HG02678 (cell line): ENCODE results near the gene PCDHGB2.
"Not testable (repeated sequence)": the region's sequence is repeated elsewhere in the genome, so short reads cannot be mapped to it uniquely, and the experiment has no call there.

Experiments
- ATAC-seq: cut with Tn5 transposase; IDR thresholded peaks from one replicate; pipeline ENCODE4 v1.9.1; 2021; ENCODE audit warnings: mild to moderate bottlenecking, moderate library complexity; ENCODE audit not compliant: unreplicated experiment

PCDHGB2 gene

DNA sequence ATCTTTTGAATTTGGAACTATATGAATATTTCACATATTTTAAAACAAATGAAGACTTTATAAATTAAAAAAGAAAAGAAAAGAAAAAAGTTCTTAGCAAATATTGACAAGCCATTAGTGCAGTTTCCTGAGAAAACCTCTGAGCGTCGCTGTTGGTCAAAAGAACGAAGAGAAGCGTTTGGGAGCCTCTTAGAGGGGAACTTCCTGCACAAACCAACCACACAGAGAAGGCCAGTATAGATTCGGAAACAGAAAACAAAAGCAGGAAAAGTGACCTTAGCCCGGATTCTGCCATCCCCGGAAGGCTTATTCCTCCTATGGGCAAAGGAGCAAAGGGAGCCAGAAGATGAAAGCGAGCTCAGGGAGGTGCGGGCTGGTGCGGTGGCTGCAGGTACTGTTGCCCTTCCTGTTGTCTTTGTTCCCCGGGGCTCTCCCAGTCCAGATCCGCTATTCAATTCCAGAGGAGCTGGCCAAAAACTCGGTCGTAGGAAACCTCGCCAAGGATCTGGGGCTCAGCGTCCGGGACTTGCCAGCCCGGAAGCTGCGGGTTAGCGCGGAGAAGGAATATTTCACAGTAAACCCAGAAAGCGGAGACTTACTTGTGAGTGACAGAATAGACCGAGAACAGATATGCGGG lies at the start of gene PCDHGB2:
Gene PCDHGB2 (plus strand): TSS at position 205 of the 637 bp plus-strand sequence. CDS start 142 bp downstream, at position 347.
- peak; percentile 73 for ATAC-seq

DNA sequence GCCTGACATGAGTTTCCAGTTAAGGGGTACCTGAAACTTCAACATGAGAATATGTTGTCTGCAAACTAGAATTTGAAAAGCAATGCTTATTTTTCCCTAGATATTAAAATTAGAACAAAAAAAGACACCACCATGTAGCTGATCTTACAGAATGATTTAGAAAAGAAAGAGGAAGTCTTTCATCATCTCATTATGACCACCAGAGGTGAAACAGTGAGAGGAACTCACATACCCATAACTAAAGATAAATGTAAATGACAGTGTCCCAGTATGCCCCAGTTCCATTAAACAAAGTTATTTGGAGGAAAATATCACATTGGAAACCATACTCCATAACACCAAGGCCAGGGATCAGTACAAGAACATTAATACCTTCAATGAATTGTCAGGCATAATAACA lies 46.1 kb upstream of the PCDHGB2 start:
- ATAC-seq, result no peak

DNA sequence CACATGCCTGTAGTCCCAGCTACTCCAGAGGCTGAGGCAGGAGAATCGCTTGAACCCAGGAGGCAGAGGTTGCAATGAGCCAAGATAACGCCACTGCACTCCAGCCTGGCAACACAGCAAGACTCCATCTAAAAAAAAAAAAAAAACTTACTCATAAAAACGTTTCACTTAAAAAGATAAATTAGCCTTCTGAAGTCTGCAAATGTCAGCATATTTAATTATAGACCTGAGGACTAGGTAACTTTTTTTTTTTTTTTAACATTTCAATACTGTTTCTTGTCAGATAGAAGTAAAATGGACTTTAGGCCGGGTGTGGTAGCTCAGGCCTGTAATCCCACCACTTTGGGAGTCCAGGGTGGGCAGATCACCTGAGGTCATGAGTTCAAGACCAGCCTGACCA lies 42.8 kb upstream of the PCDHGB2 start:
- not testable (repeated sequence) for ATAC-seq

DNA sequence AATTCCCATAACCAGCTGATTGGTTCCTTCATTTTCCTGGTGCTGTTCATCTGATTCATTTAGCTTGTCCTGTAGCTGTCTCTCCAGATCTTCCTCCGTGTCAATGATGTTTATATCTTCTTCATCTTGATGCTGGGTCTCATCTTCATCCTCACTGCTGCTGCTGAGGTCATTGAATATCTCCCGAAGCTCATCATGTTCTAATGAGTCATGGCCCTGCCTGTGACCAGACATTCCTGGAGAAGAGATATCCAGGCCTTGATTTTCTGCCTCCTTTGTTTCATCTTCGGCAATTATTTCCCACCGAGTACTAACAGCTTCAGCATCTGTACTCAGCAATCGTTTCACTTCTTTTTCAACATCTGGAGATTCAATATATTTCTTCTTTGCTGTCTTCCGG lies 40.6 kb upstream of the PCDHGB2 start:
- ATAC-seq, result no peak

DNA sequence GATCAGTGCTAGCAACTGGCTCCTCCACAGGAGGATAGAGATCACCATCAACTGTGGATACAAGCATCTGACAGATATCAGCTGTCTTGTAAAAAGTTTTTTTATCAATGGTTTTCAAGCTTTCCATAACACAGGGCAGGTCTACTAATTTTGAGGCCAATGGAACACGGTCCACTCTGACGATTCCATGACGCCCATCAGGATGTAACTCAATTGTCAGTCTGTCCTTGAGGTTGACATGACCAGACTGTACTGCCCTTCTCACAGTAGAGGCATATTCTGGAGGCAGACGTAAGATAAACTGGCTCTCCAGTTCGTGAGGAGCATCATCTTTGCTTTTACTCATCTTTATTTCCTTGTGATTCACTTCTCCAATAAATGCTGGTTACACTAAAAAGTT lies 40.1 kb upstream of the PCDHGB2 start:
- no peak for ATAC-seq

DNA sequence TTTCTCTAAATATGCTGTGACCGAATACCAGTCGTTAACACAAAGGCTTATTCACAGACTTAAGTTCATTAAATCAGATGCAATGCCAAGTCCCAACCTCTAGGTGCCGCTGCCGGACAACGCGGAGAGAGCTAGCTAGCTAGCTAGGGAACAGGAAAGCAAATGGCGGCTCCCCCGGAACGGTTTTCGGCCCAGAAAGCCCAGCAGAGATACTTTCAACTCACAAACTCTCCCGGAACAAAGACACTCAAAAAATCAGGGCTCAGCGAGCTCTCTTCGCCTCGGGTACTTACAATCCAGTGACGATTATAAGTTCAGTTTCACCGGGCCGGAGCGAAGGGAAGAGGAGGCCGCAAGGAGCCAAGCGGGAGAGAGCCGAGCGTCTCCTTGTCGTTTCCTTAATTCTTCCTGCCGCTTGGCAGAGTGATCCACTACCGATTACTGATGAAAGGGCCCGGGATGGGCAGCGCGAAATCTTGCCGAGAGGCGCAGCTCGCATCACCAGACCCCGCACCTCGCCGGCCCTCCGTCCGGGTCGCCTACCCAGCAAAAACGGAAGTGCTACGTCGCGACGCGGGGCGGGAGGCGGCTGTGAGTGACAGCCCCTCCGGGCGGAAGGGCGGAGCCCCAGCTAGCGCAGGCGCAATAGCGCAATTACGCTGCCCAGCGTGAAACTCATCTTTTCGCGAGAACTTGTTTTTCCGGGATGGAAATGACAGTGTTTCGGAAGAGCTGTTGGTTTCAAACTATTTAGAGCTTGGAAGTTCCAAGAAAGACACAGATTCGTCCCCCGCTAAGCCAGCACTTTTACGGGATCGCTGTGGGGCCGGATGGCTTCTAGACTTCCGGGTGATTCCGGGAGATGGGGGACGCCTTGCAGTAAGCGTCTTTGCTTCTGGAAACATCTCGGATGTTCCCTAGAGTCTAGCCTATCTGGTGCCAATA lies 39.3 kb upstream of the PCDHGB2 start, which contains the start of gene TAF7:
Gene TAF7 (minus strand): TSS at position 560 of the 945 bp plus-strand sequence. CDS start 740 bp downstream, outside the sequence.
- ATAC-seq, result peak; percentile 94

DNA sequence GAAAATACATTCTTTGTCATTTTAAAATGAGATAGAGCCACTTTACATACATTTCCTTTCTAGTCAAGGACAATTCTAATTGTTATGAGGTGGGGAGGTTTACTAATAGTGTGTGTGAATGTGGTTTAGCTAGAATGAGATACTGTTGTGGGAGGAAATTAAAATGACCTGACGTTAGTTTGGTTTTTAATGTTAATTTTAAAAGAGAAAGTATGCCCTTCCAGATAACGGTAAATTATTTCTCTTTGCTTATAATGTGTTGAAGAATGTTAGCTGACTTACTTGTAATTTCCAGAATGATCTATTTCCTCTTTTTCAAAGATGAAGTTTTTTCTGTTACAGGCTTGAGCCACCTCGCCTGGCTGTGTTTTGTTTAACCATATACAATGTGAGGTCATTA lies 37.5 kb upstream of the PCDHGB2 start:
- ATAC-seq, result no peak

DNA sequence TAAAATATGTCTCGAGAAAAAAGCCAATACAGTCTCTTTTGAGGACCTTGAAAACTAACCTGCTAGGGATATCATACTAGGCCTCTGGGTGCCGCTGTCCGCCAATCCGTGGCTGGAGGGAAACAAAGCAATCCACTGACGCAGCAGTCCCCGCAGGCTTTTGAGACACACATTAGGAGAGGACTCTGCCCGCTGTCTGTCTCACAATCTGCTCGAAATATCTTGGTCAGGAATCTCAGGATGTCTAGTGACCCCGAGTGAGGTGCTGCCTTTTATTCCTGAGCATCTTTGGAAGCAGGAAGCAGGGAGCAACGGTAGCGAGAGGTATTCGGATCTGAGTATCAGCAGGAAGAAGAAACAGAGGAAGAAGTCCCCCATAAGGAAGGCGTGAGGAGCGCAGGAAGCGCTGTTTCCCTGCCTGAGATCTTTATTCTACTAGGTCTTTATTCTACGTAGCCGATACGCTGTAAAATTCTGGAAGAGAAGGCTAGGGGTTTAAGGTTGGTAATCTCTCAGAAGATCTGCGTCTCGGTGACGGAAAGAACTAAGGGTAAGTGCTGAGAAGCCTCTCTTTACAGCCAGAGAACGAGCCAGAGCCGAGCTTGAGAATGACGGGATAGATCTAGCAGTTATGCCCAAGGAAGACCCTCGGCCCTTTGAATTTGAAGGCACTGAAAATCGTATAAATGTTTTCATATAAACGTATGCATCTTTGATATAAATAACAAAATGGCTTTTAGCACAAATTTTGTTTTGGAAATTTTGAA lies 33.5 kb upstream of the PCDHGB2 start:
- peak; percentile 86 for ATAC-seq

DNA sequence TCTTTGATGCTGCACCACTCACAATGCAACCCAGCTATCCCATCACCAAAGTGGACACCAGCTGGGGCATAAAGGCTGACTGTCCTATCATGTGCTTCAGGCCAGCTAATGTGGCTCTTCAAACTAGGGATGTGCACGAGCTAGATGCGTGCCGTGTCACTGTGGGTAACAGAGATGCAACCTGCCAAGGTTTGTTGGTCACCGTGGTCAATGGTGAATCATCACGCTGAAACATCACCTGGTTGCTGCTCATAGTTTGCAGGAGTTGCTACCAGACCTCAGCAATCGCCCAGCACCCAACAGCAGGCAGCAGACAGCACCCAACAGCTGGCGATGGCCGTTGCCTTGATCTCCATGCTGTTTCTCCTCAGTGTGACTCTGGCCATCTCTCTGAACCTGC lies 31.6 kb upstream of the PCDHGB2 start:
- ATAC-seq, result no peak

DNA sequence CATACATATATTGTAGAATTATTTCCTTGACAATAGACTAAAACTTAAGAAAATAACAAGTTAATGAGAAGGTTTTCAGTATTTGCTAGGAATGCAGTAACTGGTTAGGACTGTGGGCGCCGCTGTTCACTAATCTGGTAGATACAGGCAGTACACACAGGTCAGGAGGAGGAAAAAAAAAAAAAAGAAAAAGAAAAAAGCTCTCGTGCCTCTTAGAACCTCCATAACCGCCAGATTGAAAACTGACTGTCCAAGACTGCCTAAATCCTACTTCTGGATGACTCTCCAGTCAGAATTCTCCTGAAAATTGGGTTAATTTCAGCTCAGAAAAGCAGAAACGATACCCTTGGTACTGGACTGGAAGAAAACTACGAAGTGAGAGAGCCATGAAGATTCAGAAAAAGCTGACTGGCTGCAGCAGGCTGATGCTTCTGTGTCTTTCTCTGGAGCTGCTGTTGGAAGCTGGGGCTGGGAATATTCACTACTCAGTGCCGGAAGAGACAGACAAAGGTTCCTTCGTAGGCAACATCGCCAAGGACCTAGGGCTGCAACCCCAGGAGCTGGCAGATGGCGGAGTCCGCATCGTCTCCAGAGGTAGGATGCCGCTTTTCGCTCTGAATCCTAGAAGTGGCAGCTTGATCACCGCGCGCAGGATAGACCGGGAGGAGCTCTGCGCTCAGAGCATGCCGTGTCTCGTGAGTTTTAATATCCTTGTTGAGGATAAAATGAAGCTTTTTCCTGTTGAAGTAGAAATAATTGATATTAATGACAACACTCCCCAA lies 29.3 kb upstream of the PCDHGB2 start, which contains the start of gene PCDHGA1:
Gene PCDHGA1 (plus strand): TSS at position 216 of the 782 bp plus-strand sequence.
- no peak for ATAC-seq

DNA sequence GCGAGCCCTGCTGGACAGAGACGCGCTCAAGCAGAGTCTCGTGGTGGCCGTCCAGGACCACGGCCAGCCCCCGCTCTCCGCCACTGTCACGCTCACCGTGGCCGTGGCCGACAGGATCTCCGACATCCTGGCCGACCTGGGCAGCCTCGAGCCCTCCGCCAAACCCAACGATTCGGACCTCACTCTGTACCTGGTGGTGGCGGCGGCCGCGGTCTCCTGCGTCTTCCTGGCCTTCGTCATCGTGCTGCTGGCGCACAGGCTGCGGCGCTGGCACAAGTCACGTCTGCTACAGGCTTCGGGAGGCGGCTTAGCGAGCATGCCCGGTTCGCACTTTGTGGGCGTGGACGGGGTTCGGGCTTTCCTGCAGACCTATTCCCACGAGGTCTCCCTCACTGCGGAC lies 27.2 kb upstream of the PCDHGB2 start:
- ATAC-seq, result not testable (repeated sequence)

DNA sequence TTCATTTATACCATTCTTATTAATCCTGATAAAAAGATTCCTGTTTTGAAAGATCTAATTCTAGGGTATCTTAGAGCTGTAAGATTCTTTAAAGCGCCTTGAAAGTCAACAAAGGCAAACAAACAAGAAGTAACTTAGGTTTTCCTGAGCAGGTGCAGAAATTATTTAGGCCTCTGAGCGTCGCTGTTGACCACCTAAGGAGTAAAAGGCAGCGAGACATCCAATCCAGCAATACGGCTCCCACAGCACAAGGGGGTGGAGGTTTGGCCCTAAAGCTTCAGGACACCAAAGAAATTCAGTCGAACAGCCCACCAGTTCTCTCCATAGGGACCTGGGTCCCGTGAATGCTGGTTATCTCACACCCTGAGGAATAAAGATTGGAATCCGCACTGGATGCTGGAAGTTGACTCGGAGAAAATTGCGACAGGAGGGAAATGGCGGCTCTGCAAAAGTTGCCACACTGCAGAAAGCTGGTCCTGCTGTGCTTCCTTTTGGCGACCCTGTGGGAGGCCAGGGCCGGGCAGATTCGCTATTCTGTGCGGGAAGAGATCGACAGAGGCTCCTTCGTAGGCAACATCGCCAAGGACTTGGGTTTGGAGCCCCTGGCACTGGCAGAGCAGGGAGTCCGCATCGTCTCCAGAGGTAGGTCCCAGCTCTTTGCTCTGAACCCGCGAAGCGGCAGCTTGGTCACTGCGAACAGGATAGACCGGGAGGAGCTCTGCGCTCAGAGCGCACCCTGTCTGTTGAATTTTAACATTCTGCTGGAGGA lies 21.1 kb upstream of the PCDHGB2 start, which contains the start of gene PCDHGA2:
Gene PCDHGA2 (plus strand): TSS at position 223 of the 769 bp plus-strand sequence.
- ATAC-seq, result no peak

DNA sequence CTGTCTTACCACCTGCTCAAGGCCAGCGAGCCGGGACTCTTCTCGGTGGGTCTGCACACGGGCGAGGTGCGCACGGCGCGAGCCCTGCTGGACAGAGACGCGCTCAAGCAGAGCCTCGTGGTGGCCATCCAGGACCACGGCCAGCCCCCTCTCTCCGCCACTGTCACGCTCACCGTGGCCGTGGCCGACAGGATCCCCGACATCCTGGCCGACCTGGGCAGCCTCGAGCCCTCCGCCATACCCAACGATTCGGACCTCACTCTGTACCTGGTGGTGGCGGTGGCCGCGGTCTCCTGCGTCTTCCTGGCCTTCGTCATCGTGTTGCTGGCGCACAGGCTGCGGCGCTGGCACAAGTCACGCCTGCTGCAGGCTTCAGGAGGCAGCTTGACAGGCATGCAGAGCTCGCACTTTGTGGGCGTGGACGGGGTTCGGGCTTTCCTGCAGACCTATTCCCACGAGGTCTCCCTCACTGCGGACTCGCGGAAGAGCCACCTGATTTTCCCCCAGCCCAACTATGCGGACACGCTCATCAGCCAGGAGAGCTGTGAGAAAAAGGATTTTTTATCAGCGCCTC lies 18.9 kb upstream of the PCDHGB2 start:
- ATAC-seq, result not testable (repeated sequence)

DNA sequence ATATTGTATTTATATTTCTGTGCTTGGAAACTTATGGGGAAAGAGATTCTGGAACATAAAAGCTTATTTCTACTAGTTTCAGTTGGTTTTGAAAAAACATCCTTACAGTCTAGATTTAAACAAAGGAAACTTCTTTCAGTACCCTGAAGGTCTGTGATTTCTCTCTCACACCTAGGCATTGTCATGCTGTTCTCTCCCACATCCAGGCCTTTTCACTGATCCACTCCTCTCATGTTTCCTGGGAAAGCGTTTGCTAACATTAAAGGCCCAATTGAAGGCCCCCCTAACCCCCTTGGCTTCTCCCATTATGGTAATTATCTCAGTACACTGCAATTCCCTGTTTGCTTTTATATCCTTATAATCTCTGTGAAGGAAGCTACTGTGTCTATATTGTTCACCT lies 17.0 kb upstream of the PCDHGB2 start:
- ATAC-seq, result no peak

DNA sequence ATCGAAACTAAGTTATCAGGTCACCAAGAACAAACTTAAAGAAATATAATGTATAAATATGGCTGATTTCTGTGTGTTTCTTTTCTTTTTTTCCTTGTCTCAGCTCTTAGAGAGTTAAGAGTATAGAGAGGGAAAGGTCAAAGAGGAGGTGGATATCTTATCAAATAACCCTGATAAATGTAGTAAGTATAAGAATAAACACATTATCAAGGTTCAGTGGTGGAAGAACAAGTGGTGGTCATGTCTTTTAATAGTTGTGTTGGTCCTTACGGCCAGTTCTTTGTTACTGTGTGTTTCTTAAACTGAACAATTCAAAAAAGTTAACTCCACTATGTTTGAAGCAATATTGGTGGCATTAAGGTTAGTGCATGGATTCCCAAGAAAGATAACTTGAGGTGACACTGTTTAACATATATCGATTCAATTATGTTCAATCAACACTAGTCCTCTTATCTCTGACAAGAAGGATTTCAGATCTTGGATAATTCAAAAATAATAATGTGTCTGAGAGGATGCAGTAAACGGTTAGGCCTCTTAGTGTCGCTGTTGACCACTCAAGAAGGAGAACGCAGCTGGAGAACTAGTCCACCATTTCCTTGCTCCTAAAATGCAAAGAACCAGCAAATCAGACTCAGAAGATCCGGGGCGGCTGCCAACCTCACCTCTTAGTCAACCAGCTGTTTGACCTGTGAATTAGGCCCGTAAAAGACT lies 16.4 kb upstream of the PCDHGB2 start, which contains the start of gene PCDHGA3:
Gene PCDHGA3 (plus strand): TSS at position 588 of the 711 bp plus-strand sequence. CDS start 205 bp downstream, outside the sequence.
- ATAC-seq, result no peak

DNA sequence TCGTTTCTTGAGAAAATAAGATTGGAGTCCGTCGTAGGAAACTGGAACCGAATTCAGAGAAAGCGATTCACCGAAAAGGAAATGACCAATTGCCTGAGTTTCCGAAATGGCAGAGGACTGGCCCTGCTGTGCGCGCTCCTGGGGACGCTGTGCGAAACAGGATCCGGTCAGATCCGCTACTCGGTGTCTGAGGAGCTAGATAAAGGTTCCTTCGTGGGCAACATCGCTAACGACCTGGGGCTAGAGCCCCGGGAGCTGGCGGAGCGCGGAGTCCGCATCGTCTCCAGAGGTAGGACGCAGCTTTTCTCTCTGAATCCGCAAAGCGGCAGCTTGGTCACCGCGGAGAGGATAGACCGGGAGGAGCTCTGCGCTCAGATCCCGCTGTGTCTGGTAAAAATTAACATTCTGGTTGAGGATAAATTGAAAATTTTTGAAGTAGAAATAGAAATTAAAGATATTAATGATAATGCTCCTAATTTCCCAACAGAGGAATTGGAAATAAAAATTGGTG lies 15.8 kb upstream of the PCDHGB2 start:
- no peak for ATAC-seq

DNA sequence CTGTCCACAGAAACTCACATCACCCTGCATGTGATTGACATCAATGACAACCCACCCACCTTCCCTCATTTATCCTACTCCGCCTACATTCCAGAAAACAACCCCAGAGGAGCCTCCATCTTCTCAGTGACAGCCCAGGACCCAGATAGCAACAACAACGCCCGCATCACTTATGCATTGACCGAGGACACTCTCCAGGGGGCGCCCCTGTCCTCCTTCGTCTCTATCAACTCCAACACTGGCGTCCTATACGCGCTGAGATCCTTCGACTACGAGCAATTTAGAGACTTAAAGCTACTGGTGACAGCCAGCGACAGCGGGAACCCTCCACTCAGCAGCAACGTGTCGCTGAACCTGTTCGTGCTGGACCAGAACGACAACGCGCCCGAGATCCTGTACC lies 14.5 kb upstream of the PCDHGB2 start:
- ATAC-seq, result no peak

DNA sequence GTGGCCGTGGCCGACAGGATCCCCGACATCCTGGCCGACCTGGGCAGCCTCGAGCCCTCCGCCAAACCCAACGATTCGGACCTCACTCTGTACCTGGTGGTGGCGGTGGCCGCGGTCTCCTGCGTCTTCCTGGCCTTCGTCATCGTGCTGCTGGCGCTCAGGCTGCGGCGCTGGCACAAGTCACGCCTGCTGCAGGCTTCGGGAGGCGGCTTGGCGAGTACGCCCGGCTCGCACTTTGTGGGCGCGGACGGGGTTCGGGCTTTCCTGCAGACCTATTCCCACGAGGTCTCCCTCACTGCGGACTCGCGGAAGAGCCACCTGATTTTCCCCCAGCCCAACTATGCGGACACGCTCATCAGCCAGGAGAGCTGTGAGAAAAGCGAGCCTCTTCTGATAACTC lies 13.8 kb upstream of the PCDHGB2 start:
- ATAC-seq, result not testable (repeated sequence)
